GM18511 (cell line): ENCODE measurements around the gene PSMB3.
A peak's percentile ranks its signal among the peaks of the same experiment; 100 is the strongest.
"Not testable (repeated sequence)": the region's sequence is repeated elsewhere in the genome, so short reads cannot be mapped to it uniquely, and the experiment has no call there.

Experiments used
- ATAC-seq: cut with Tn5 transposase; IDR thresholded peaks from one replicate; pipeline ENCODE4 v1.9.1; 2021; ENCODE audit warnings: mild to moderate bottlenecking, moderate library complexity; ENCODE audit not compliant: unreplicated experiment

Gene PSMB3

DNA sequence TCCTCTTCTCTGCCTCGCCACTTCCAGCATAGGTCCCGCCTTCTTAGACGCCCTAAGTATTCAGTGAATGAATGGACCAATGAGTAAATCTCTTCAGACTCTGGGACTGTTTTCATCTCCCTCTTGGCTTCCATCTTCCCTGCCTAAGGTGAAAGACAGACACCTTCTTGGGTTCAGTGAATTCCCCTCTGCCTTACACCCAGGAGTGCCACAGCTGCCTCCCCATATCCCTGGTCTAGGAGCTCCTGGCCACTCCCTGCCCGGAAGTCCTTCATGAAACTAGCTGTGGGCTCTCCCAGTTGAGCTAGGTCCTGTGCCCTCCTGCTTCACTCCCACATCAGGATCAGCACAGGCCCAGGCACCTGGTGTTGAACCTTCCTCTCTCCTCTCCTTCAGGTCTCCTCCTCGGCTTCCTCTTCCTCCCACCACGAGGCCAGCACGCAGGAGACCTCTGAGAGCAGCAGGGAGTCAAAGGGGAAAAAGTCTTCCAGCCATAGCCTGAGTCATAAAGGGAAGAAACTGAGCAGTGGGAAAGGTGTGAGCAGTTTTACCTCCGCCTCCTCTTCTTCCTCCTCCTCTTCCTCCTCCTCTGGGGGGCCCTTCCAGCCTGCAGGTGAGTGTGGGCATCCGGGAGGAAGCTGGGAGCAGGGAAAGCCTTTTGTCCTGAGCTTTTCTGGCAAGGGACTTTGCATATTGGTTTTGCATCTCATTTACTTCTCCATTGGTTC, 37.2 kb upstream of the PSMB3 start:
- no peak for ATAC-seq

DNA sequence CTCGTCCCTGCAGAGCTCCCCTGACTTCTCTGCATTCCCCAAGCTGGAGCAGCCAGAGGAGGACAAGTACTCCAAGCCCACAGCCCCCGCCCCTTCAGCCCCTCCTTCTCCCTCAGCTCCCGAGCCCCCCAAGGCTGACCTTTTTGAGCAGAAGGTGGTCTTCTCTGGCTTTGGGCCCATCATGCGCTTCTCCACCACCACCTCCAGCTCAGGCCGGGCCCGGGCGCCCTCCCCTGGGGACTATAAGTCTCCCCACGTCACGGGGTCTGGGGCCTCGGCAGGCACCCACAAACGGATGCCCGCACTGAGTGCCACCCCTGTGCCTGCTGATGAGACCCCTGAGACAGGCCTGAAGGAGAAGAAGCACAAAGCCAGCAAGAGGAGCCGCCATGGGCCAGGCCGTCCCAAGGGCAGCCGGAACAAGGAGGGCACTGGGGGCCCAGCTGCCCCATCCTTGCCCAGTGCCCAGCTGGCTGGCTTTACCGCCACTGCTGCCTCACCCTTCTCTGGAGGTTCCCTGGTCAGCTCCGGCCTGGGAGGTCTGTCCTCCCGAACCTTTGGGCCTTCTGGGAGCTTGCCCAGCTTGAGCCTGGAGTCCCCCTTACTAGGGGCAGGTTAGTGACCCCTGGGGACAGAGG, 36.1 kb upstream of the PSMB3 start:
- ATAC-seq, result no peak

GRCh38 chr17:38717139-38717745, 35.3 kb upstream of the PSMB3 start:
- no peak for ATAC-seq

- ATAC-seq, result no peak
Measured at GRCh38 chr17:38719289-38719942, 33.1 kb upstream of the PSMB3 start.

GRCh38 chr17:38719943-38720641, 32.4 kb upstream of the PSMB3 start:
- ATAC-seq, result no peak

DNA sequence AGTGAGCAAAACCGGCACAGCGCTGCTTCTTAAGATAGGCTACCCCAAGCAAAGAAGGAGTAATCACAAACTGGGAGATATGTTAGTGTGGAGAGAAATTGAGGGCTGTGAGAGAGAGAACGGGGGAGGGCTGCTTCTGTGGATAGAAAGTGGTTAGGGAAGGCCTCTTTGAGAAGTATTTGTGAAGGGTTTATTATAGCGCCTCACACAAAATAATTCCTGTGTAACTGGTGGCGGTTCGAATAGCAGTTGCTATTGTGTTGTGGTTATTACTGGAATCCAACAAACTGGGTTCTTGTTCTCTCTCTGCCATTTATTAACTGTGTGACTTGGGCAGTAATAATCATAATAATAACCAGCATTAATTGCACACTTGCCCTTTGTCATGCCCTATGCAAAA, 31.6 kb upstream of the PSMB3 start:
- no peak for ATAC-seq

DNA sequence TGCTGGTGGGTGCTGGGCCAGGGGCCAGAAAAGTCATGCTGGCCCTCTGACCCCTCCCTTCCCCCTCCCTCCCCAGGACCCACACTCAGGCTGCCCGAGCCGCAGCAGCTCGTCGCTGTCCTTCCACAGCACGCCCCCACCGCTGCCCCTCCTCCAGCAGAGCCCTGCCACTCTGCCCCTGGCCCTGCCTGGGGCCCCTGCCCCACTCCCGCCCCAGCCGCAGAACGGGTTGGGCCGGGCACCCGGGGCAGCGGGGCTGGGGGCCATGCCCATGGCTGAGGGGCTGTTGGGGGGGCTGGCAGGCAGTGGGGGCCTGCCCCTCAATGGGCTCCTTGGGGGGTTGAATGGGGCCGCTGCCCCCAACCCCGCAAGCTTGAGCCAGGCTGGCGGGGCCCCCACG, 30.7 kb upstream of the PSMB3 start:
- ATAC-seq, result no peak

DNA sequence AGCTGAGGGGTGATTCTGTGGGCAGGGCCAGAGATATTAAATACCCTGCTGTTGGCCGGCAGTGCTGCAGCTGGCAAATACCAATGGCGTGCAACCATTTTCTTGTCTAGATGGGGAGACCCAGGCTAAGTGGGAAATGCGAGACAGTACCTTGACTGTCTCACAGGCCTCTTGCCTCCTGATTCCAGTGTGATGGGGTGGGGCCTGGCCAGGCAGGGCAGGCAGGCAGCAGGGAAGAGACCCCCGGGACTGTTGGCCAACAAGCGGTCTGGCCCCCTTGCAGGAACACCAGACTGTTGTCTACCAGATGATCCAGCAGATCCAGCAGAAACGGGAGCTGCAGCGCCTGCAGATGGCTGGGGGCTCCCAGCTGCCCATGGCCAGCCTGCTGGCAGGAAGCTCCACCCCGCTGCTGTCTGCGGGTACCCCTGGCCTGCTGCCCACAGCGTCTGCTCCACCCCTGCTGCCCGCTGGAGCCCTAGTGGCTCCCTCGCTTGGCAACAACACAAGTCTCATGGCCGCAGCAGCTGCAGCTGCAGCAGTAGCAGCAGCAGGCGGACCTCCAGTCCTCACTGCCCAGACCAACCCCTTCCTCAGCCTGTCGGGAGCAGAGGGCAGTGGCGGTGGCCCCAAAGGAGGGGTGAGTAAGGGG, 28.1 kb upstream of the PSMB3 start:
- ATAC-seq, result no peak

DNA sequence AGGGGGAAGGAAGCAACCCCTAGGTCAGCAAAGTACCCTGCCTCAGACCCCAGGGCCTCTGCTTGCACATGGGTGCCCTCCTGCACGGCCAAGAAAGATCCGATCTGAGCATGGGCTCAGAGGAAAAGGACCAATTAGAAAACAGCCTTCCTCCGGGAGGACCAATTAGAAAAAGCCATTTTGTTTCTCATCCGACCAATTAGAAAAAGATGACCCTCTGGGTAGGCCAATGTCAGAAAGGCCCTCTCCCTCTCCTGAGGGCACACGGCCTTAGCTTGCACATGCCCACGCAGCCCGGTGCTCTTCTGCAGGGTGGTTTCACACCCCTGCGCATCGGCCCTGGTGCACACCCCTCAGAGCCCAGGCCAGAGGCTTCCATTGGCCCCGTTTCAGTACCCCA, 27.5 kb upstream of the PSMB3 start:
- no peak for ATAC-seq

- ATAC-seq, result not testable (repeated sequence)
Measured at GRCh38 chr17:38726145-38726544, 26.4 kb upstream of the PSMB3 start.

DNA sequence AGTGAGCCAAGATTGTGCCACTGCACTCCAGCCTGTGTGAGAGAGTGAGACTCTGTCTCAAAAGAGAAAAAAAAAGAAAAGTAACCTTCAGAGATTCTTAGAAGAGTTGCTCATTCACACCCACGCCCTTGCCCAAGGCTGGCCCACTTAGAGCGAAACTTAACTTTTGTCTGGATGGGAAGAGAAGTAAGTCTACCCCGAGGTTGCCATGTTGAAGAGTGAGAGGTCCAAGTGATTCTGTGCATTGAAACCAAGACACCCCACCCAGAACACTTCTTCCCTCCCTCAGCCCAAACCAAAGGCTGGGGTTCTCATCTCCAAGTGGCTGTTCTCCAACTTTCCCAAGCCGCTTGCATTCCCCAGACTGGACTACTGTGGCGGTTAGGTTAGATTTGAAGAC, 24.8 kb upstream of the PSMB3 start:
- ATAC-seq, result no peak

- no peak for ATAC-seq
Measured at GRCh38 chr17:38728290-38728831, 24.2 kb upstream of the PSMB3 start.

GRCh38 chr17:38729368-38729885, 23.1 kb upstream of the PSMB3 start:
- no peak for ATAC-seq

GRCh38 chr17:38729886-38730525, 22.5 kb upstream of the PSMB3 start, which contains the start of gene CISD3:
CISD3 (plus strand) TSS chr17:38730341; CDS start chr17:38730359, 18 bp downstream.
- peak; percentile 81 for ATAC-seq

DNA sequence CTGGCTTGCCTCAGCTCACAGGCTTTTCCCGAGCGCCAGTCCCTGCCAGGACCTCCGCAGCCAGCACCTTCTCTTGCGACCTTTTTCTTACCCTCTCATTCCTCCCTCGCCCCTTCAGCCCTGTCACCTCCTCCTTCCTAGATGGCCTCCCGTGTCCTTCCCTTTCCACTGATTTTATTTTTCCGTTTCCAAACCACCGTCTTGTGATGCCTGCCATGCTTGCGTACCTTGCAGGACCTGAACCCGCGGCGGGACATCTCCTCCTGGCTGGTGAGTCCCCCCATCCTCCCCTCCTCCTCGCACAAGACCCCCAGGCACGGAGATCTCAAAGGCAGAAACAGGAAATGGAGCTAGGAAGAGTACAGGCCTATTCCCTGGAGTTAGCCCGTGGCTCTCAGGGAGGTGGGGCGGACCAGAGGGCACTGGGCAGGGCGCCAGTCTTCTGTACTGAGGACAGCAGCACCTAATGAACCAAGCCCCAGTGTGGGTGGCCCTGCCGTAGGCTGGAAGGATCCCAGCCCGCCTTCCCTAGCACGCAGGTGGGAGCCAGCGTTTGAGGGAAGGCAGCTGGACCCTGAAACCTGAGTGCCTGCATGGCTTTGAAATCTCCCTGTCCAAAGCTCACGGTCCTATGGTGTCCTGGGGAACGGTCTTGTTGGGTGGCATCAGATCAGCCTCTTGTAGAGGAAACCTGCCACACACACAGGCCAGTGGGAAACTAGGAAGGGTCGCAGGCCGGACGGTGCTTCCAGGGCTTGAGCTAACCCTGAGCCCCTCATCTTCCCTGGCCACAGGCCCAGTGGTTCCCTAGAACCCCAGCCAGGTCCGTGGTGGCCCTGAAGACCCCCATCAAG, 21.8 kb upstream of the PSMB3 start:
- ATAC-seq, result no peak

DNA sequence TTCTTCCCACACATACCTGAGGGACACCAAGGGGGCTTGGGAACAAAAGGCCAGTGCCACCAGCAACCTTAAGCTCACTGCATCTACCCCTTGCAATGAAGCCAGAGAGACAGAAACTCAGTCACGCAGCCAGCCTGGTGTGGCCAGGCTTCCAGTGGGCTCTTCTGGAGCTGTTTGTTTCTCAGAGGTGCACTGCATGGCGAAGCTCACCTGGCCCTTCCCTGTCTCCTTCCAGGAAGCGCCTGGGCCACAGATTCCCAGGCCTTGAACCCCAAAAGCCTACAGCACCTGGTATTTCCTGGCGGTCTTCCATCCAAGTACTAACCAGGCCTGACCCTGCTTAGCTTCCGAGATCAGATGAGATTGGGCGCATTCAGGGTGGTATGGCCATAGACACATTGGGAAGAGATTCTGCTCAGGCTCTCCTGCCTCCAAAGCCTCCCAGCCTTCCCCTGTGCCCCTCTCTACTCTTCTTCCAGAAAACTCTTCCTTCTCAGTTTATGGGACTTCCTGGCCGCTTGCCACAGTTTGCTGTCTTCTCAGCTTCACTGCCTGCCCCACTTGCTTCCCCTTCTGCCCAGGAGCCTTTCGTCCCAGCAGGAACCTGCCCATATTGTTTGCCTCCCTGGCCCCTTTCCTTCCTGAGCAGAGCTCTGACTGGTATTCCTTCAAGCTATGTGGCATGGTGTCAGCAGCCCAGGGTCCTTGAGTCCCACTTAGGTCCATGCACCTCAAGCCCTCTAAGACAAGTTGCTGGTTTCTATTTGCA, 20.8 kb upstream of the PSMB3 start:
- no peak for ATAC-seq

DNA sequence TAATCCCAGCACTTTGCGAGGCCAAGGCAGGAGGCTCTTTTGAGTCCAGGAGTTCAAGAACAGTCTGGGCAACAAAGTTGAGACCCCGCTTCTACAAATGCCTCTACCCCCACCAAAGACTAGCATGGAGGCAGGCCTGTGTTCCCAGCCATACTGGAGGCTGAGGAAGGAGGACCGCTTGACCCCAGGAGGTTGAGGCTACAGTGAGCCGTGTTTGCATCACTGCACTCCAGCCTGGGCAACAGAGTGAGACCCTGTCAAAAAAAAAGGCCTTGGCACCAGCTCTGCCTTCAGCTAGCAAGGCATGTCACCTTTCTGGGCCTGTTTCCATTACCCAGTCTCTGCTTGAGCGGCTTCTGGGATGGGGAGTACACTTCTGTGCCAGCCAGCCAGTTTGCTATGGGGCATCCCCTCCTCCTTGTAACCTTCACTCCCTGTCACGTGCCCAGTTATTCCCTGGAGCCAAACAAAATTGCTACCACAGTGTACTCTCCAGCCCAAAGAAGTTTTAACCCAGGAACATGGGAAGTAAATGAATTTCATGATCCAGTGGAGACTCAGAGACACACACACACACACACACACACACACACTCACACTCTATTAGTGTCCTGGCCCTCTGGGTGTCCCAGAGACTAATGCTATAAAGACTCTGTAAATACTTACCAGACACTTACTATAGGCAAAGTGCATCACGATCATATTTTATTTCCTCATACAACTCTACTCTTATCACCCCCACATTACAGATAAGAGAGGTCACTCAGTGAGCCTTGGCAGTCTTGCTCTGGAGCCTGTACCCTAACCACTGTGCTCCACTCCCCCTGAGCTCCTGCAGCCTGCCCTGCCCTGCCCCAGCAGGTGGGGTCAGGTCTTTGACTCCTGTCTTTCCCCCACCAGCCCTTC, 19.9 kb upstream of the PSMB3 start:
- no peak for ATAC-seq
